ENCODE results near the gene RFT1.

- TF ChIP-seq CTCF (IDR thresholded peaks at IDR 0.05) (no peak), POLR2A (IDR thresholded peaks at IDR 0.05) (no peak)
Measured at GRCh38 chr3:53147151-53147902, 17.1 kb upstream of the RFT1 start.
